Lung (tissue), 12 donors: Measurements from ENCODE around the gene KCNMA1. TPM values are rescaled to one million over a fixed set of nuclear protein-coding genes. Genes with fewer than 3 reads are reported as not detected.
A peak's percentile ranks its signal among the peaks of the same experiment; 100 is the strongest.

Experiments
- ATAC-seq: fragments of 200-7000 bp; cut with Tn5 transposase; one replicate; pipeline ENCODE4 v1.9.1; 2020; ENCODE audit warnings: moderate number of reproducible peaks; ENCODE audit not compliant: insufficient read depth, low FRiP score
- DNase-seq, 3 donors: peaks; one replicate each; pipeline ENCODE4 v3.0.0-alpha.2; 2013 to 2017
- H3K27ac ChIP-seq, 2 donors: one replicate each; pipeline ENCODE4 v1.5.1; 2013; ENCODE audit warnings: mild to moderate bottlenecking in 2 of 2, moderate library complexity in 2 of 2, control low read depth in 1 of 2, inconsistent platforms in 1 of 2, low read depth in 1 of 2, low read length in 1 of 2
- H3K27me3 ChIP-seq, 3 donors: one replicate each; pipeline ENCODE4 v1.5.1; 2013; ENCODE audit warnings: low read length in 2 of 3; ENCODE audit not compliant: control insufficient read depth in 3 of 3, insufficient read depth in 3 of 3
- H3K36me3 ChIP-seq, 4 donors: one replicate each; pipeline ENCODE4 v1.5.1; 2013; ENCODE audit warnings: low read length in 4 of 4, mild to moderate bottlenecking in 1 of 4, moderate library complexity in 1 of 4; ENCODE audit not compliant: control insufficient read depth in 4 of 4, insufficient read depth in 4 of 4
- H3K4me1 ChIP-seq, 5 donors: one replicate each; pipeline ENCODE4 v1.5.1; 2013; ENCODE audit warnings: low read length in 5 of 5, mild to moderate bottlenecking in 2 of 5, moderate library complexity in 1 of 5; ENCODE audit not compliant: control insufficient read depth in 5 of 5, insufficient read depth in 5 of 5
- H3K4me3 ChIP-seq: one replicate; pipeline ENCODE4 v1.5.1; 2013; ENCODE audit warnings: mild to moderate bottlenecking, control low read depth, moderate library complexity
- H3K9ac ChIP-seq, 2 donors: one replicate each; pipeline ENCODE4 v1.5.1; 2013; ENCODE audit warnings: low read length in 2 of 2, control low read depth in 1 of 2; ENCODE audit not compliant: insufficient read depth in 1 of 2
- H3K9me3 ChIP-seq, 4 donors: one replicate each; pipeline ENCODE4 v1.5.1; 2013; ENCODE audit warnings: low read length in 3 of 4, mild to moderate bottlenecking in 1 of 4, moderate library complexity in 1 of 4; ENCODE audit not compliant: control insufficient read depth in 4 of 4, insufficient read depth in 3 of 4
- CTCF ChIP-seq: IDR thresholded peaks from 2 replicates; pipeline ENCODE4 v1.5.1; 2012; ENCODE audit warnings: mild to moderate bottlenecking; ENCODE audit errors: control extremely low read depth, extremely low read depth
- WGBS, 2 donors: extraction: QIAGEN DNeasy Blood & Tissue Kit; methylation state at CpG; one replicate each; pipeline ENCODE4 v1.1.7; 2013; 5-methylcytosine and 5-hydroxymethylcytosine counted together
- polyA plus RNA-seq, 2 donors: library from polyadenylated mRNA; stranded (reverse); fragments of 200-250 nt; gene quantifications; one replicate each; pipeline ENCODE4 v1.2.1, GENCODE V29; 2013
- total RNA-seq, 2 donors: library from RNA; depleted of rRNA in 1 of 2; stranded (reverse); fragments of >200 nt in 1 of 2; gene quantifications; one replicate each; pipeline ENCODE4 v1.2.1, GENCODE V29; 2014 to 2021
- donor health status: control.
- donor health status: control.
- donor health status: Bipolar disorder and iron deficiency.
- donor health status: healthy.
- donor health status: DM: yes; HTN: yes; CAD: no.

Gene KCNMA1
- total and polyA plus RNA-seq, 4 donors, result 3.8 to 13.0 (median 5.5) TPM

GRCh38 chr10:76922666-76923065, 714.9 kb downstream of the KCNMA1 start:
- WGBS, 2 donors, result 83 to 98% methylated on average over 3 of the region's 3 CpGs
- no peak overlapping the region for H3K27ac ChIP-seq
- TF ChIP-seq CTCF, result no peak
- H3K9ac ChIP-seq, result no peak overlapping the region
- no peaks in the 10 kb centered on the region for H3K9me3 ChIP-seq
- no peak for DNase-seq
- no peak for ATAC-seq
- no peak overlapping the region for H3K4me3 ChIP-seq
- H3K27me3 ChIP-seq, result no peaks in the 10 kb centered on the region
- peaks cover 0 to 16% (median 0%) of the 10 kb centered on the region in 5 donors for H3K4me1 ChIP-seq
- H3K36me3 ChIP-seq, result no peaks in the 10 kb centered on the region

DNA sequence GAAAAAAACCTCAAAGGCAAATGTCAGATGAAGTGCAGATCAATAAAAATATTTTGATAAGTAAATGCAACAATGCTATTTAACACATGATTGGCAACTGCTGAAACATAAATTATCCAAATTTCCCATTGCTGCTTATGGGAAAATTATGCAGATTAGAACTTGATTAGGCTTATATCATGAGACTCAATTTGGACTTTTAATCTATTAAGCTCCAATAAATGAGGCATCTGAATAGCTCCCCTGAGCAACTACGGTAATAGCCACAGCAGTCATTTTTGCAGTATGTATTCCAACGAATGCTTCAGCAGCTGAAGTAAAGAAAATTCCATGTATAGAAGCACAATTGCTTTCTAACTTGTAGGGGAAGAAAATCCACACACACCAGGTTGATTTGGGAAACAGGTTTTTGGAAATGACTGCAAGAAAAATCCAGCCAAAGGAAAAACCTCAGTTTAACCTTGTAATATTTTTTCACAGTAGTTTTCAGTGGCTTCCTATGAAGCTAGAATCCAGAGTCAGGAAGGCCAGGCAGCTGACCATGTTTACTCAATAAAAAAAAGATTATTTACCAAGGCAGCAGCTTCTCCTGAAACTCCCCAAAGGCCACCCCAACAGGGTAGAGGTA, 716.1 kb downstream of the KCNMA1 start:
- TF ChIP-seq CTCF, result no peak
- ATAC-seq (no peak), DNase-seq (no peak)
- H3K27me3 ChIP-seq, result no peaks in the 10 kb centered on the region
- H3K27ac ChIP-seq, result no peak overlapping the region
- 76 to 83% methylated on average over 2 of the region's 2 CpGs for WGBS, 2 donors
- H3K36me3 ChIP-seq, result no peaks in the 10 kb centered on the region
- peak overlapping the region in 1 of 2 donors; percentile 4 for H3K9ac ChIP-seq
- H3K4me1 ChIP-seq, result peaks cover 0 to 16% (median 0%) of the 10 kb centered on the region in 5 donors
- H3K9me3 ChIP-seq, result no peaks in the 10 kb centered on the region
- no peak overlapping the region for H3K4me3 ChIP-seq

GRCh38 chr10:76920581-76920980, 717.0 kb downstream of the KCNMA1 start:
- 93 to 97% methylated on average over 2 of the region's 2 CpGs for WGBS, 2 donors
- DNase-seq, result no peak
- H3K27ac ChIP-seq, result no peak overlapping the region
- no peak for ATAC-seq
- TF ChIP-seq CTCF, result no peak
- H3K9ac ChIP-seq, result no peak overlapping the region
- H3K9me3 ChIP-seq, result no peaks in the 10 kb centered on the region
- H3K4me3 ChIP-seq, result no peak overlapping the region
- H3K36me3 ChIP-seq, result no peaks in the 10 kb centered on the region
- H3K4me1 ChIP-seq, result peaks cover 0 to 16% (median 0%) of the 10 kb centered on the region in 5 donors
- no peaks in the 10 kb centered on the region for H3K27me3 ChIP-seq

- ATAC-seq (no peak), DNase-seq (no peak)
- Histone ChIP-seq H3K27ac (no peak overlapping the region), H3K27me3 (no peaks in the 10 kb centered on the region), H3K4me1 (peaks cover 0 to 11% (median 0%) of the 10 kb centered on the region in 5 donors), H3K9ac (no peak overlapping the region), H3K9me3 (no peaks in the 10 kb centered on the region), H3K36me3 (no peaks in the 10 kb centered on the region), H3K4me3 (no peak overlapping the region)
- TF ChIP-seq CTCF, result no peak
- WGBS, 2 donors, result 81 to 88% methylated on average over 1 of the region's 1 CpG
Measured at GRCh38 chr10:76918106-76918505, 719.5 kb downstream of the KCNMA1 start.
